Mucosa of rectum (tissue), 2 donors: ENCODE measurements around the gene CYP2U1.
"Not testable (repeated sequence)": the region's sequence is repeated elsewhere in the genome, so short reads cannot be mapped to it uniquely, and the experiment has no call there.

Experiments
- H3K27ac ChIP-seq, 2 donors: one replicate each; pipeline ENCODE4 v1.7.0; 2013; ENCODE audit warnings: inconsistent platforms in 2 of 2, low read depth in 2 of 2, low read length in 2 of 2
- H3K27me3 ChIP-seq, 2 donors: one replicate each; pipeline ENCODE4 v1.7.0; 2013; ENCODE audit warnings: low read length in 2 of 2; ENCODE audit not compliant: control insufficient read depth in 2 of 2, insufficient read depth in 2 of 2
- H3K36me3 ChIP-seq, 2 donors: one replicate each; pipeline ENCODE4 v1.7.0; 2013; ENCODE audit warnings: low read length in 2 of 2; ENCODE audit not compliant: control insufficient read depth in 2 of 2, insufficient read depth in 2 of 2
- H3K4me1 ChIP-seq, 2 donors: one replicate each; pipeline ENCODE4 v1.7.0; 2013; ENCODE audit warnings: low read length in 2 of 2, mild to moderate bottlenecking in 1 of 2; ENCODE audit not compliant: control insufficient read depth in 2 of 2, insufficient read depth in 2 of 2
- H3K4me3 ChIP-seq, 2 donors: one replicate each; pipeline ENCODE4 v1.7.0; 2013; ENCODE audit warnings: low read length in 2 of 2
- H3K9ac ChIP-seq, 2 donors: one replicate each; pipeline ENCODE4 v1.7.0; 2013; ENCODE audit warnings: low read length in 2 of 2, low read depth in 1 of 2, mild to moderate bottlenecking in 1 of 2
- H3K9me3 ChIP-seq, 2 donors: one replicate each; pipeline ENCODE4 v1.7.0; 2013; ENCODE audit warnings: low read length in 2 of 2; ENCODE audit not compliant: control insufficient read depth in 2 of 2
- donor health status: healthy.
- donor health status: Normal muscosa, but diverticular disease.

Gene CYP2U1

GRCh38 chr4:107950746-107951540 lies 19.6 kb downstream of the CYP2U1 start:
- no peaks in the 10 kb centered on the region for H3K27me3 ChIP-seq
- no peak overlapping the region for H3K4me3 ChIP-seq
- H3K27ac ChIP-seq, result no peak overlapping the region
- H3K36me3 ChIP-seq, result peaks cover 2 to 3% of the 10 kb centered on the region in 2 donors
- no peaks in the 10 kb centered on the region for H3K4me1 ChIP-seq
- no peak overlapping the region for H3K9ac ChIP-seq
- H3K9me3 ChIP-seq, result peaks cover 0 to 5% of the 10 kb centered on the region in 2 donors

- Histone ChIP-seq H3K9me3 (peaks cover 0 to 5% of the 10 kb centered on the region in 2 donors), H3K4me1 (no peaks in the 10 kb centered on the region), H3K9ac (no peak overlapping the region), H3K27me3 (no peaks in the 10 kb centered on the region), H3K27ac (no peak overlapping the region), H3K36me3 (peaks cover 2 to 3% of the 10 kb centered on the region in 2 donors), H3K4me3 (no peak overlapping the region)
Measured at GRCh38 chr4:107951551-107951950, 20.2 kb downstream of the CYP2U1 start.

GRCh38 chr4:107956011-107956410 lies 24.7 kb downstream of the CYP2U1 start:
- no peaks in the 10 kb centered on the region for H3K4me1 ChIP-seq
- H3K36me3 ChIP-seq, result peaks cover 0 to 3% of the 10 kb centered on the region in 2 donors
- no peak overlapping the region for H3K4me3 ChIP-seq
- H3K9me3 ChIP-seq, result peaks cover 0 to 5% of the 10 kb centered on the region in 2 donors
- H3K9ac ChIP-seq, result no peak overlapping the region
- no peaks in the 10 kb centered on the region for H3K27me3 ChIP-seq
- no peak overlapping the region for H3K27ac ChIP-seq

- no peaks in the 10 kb centered on the region for H3K27me3 ChIP-seq
- no peak overlapping the region for H3K9ac ChIP-seq
- no peaks in the 10 kb centered on the region for H3K9me3 ChIP-seq
- H3K4me1 ChIP-seq, result no peaks in the 10 kb centered on the region
- H3K36me3 ChIP-seq, result no peaks in the 10 kb centered on the region
- H3K4me3 ChIP-seq, result no peak overlapping the region
- H3K27ac ChIP-seq, result no peak overlapping the region
Measured at GRCh38 chr4:107966903-107967302, 35.6 kb downstream of the CYP2U1 start.

GRCh38 chr4:107967519-107967918 lies 36.2 kb downstream of the CYP2U1 start:
- not testable (repeated sequence) for H3K27ac ChIP-seq, H3K36me3 ChIP-seq, H3K4me3 ChIP-seq, H3K27me3 ChIP-seq, H3K9me3 ChIP-seq, H3K4me1 ChIP-seq, H3K9ac ChIP-seq

- not testable (repeated sequence) for H3K9me3 ChIP-seq, H3K27me3 ChIP-seq, H3K36me3 ChIP-seq, H3K4me3 ChIP-seq, H3K4me1 ChIP-seq, H3K27ac ChIP-seq, H3K9ac ChIP-seq
Measured at GRCh38 chr4:107967921-107968320, 36.6 kb downstream of the CYP2U1 start.

- Histone ChIP-seq H3K9ac (no peak overlapping the region), H3K4me3 (no peak overlapping the region), H3K4me1 (no peaks in the 10 kb centered on the region), H3K27me3 (no peaks in the 10 kb centered on the region), H3K27ac (no peak overlapping the region), H3K36me3 (no peaks in the 10 kb centered on the region), H3K9me3 (no peaks in the 10 kb centered on the region)
Measured at GRCh38 chr4:107970063-107970798, 38.9 kb downstream of the CYP2U1 start.

GRCh38 chr4:107972605-107973004 lies 41.3 kb downstream of the CYP2U1 start:
- Histone ChIP-seq H3K4me1 (no peaks in the 10 kb centered on the region), H3K36me3 (no peaks in the 10 kb centered on the region), H3K27me3 (no peaks in the 10 kb centered on the region), H3K9me3 (no peaks in the 10 kb centered on the region), H3K9ac (no peak overlapping the region), H3K4me3 (no peak overlapping the region), H3K27ac (no peak overlapping the region)

GRCh38 chr4:107974523-107974922 lies 43.2 kb downstream of the CYP2U1 start:
- Histone ChIP-seq H3K4me3 (no peak overlapping the region), H3K27ac (no peak overlapping the region), H3K9ac (no peak overlapping the region)

GRCh38 chr4:107977482-107977881 lies 46.1 kb downstream of the CYP2U1 start:
- no peaks in the 10 kb centered on the region for H3K27me3 ChIP-seq
- H3K4me3 ChIP-seq, result no peak overlapping the region
- H3K9ac ChIP-seq, result no peak overlapping the region
- no peak overlapping the region for H3K27ac ChIP-seq
- no peaks in the 10 kb centered on the region for H3K4me1 ChIP-seq
- H3K36me3 ChIP-seq, result no peaks in the 10 kb centered on the region
- H3K9me3 ChIP-seq, result no peaks in the 10 kb centered on the region

More at GRCh38 chr4:107974523-107974922, 43.2 kb downstream of the CYP2U1 start:
- Histone ChIP-seq H3K27me3 (no peaks in the 10 kb centered on the region), H3K9me3 (no peaks in the 10 kb centered on the region), H3K36me3 (no peaks in the 10 kb centered on the region), H3K4me1 (no peaks in the 10 kb centered on the region)
